Ishikawa (cell line): ENCODE results near the gene EPS8L3.

Experiments used
- CEBPB ChIP-seq: IDR thresholded peaks from 2 replicates; pipeline ENCODE4 v1.6.1; 2012
- CREB1 ChIP-seq: IDR thresholded peaks from 2 replicates; pipeline ENCODE4 v1.6.1; 2012; ENCODE audit warnings: low read depth
- EGR1 ChIP-seq: IDR thresholded peaks from 2 replicates; pipeline ENCODE4 v1.6.1; 2012
- EP300 ChIP-seq: IDR thresholded peaks from 2 replicates; pipeline ENCODE4 v1.6.1; 2012; ENCODE audit warnings: borderline replicate concordance
- FOXM1 ChIP-seq: IDR thresholded peaks from 2 replicates; pipeline ENCODE4 v1.6.1; 2012; ENCODE audit warnings: low read depth, borderline replicate concordance
- NFIC ChIP-seq: IDR thresholded peaks from 2 replicates; pipeline ENCODE4 v1.6.1; 2012
- RAD21 ChIP-seq: IDR thresholded peaks from 2 replicates; pipeline ENCODE4 v1.6.1; 2012; ENCODE audit warnings: low read depth
- TAF1 ChIP-seq: IDR thresholded peaks from 2 replicates; pipeline ENCODE4 v1.6.1; 2012; ENCODE audit warnings: low read depth, mild to moderate bottlenecking
- TCF12 ChIP-seq: IDR thresholded peaks from 2 replicates; pipeline ENCODE4 v1.6.1; 2012; ENCODE audit warnings: low read depth
- TEAD4 ChIP-seq: IDR thresholded peaks from 2 replicates; pipeline ENCODE4 v1.6.1; 2012
- YY1 ChIP-seq: IDR thresholded peaks from 2 replicates; pipeline ENCODE4 v1.6.1; 2012; ENCODE audit warnings: low read depth
- ZBTB7A ChIP-seq: IDR thresholded peaks from 2 replicates; pipeline ENCODE4 v1.6.1; 2012; ENCODE audit warnings: low read depth
- TF ChIP-seq, protein P1 (sequence below): IDR thresholded peaks from 2 replicates; pipeline ENCODE4 v1.6.1; 2012
- TF ChIP-seq, protein P2 (sequence below): IDR thresholded peaks from 2 replicates; pipeline ENCODE4 v1.6.1; 2012; ENCODE audit warnings: low read depth, mild to moderate bottlenecking
- TF ChIP-seq, protein P3 (sequence below): IDR thresholded peaks from 2 replicates; pipeline ENCODE4 v1.6.1; 2012

EPS8L3 gene

DNA sequence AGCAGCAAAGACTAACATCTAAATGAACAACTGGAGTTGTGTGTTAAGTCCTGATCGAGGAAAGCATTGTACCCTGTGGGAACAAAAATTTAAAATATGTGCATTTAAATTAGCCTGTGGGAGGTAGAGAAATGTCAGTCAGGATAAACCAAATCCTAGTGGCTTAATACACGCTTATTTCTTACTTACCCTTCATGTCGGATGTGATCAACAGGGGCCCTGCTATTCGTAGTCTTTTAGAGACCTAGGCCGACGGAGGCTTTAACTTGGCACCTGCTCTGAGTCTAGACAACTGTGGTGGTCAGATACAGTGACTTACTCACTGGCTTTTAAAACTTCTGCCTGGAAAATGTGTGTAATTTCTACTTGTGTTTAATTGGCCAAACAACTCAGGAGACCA lies 33.1 kb downstream of the EPS8L3 start:
- TF ChIP-seq ZBTB7A (no peak), FOXM1 (no peak)

DNA sequence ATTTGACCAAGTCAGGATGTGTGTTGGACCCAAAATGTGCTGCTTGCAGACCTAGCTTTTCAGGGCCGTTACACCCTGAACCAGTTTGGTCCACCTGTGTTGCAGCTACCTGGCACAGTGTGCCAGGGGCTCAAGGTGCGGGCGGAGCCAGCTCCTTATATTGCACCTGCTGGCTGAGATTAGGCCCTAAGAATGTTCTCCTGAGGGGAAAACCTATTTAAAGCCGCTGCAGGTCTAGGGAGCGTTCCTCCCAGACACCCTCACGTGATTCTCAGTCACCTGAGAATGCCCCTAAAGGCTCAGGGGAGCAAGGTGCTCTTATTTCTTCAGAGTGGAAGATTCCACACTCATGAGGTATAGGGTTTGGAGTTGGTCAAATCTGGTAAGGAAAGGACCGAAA lies 34.9 kb downstream of the EPS8L3 start:
- TF ChIP-seq CEBPB: no peak
- TF ChIP-seq, protein P1, sequence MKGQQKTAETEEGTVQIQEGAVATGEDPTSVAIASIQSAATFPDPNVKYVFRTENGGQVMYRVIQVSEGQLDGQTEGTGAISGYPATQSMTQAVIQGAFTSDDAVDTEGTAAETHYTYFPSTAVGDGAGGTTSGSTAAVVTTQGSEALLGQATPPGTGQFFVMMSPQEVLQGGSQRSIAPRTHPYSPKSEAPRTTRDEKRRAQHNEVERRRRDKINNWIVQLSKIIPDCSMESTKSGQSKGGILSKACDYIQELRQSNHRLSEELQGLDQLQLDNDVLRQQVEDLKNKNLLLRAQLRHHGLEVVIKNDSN: peak; percentile 74

DNA sequence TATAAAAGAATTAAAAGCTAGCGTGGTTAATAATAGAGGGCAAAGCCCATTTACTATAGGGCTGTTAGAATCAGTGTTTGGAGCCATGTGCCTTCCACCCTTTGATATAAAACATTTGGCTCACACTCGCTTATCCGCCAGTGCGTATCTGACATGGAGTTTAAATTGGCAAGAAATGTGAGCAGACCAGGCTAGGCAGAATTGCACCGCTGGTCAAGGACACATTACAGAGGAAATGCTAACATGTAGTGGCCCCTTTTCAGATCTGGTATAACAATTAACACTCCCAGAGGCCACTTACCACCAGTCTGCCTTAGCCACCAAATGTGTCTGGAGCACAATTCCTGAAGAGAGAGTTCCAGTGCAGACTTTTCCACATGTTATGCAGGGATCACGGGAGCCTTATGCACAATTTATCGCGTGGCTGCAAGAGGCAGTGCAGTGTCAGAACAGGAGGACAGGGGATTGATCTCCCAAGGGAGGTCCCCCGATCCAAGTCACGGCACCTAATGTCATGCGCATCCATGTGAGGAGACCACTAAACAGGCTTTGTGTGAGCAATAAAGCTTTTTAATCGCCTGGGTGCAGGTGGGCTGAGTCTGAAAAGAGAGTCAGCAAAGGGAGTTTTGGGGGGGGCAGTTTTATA lies 36.9 kb downstream of the EPS8L3 start:
- TF ChIP-seq ZBTB7A (no peak), TCF12 (no peak), NFIC (no peak), RAD21 (no peak), FOXM1 (no peak), YY1 (no peak), EP300 (no peak), EGR1 (no peak), CREB1 (no peak)
- TF ChIP-seq, protein P2, sequence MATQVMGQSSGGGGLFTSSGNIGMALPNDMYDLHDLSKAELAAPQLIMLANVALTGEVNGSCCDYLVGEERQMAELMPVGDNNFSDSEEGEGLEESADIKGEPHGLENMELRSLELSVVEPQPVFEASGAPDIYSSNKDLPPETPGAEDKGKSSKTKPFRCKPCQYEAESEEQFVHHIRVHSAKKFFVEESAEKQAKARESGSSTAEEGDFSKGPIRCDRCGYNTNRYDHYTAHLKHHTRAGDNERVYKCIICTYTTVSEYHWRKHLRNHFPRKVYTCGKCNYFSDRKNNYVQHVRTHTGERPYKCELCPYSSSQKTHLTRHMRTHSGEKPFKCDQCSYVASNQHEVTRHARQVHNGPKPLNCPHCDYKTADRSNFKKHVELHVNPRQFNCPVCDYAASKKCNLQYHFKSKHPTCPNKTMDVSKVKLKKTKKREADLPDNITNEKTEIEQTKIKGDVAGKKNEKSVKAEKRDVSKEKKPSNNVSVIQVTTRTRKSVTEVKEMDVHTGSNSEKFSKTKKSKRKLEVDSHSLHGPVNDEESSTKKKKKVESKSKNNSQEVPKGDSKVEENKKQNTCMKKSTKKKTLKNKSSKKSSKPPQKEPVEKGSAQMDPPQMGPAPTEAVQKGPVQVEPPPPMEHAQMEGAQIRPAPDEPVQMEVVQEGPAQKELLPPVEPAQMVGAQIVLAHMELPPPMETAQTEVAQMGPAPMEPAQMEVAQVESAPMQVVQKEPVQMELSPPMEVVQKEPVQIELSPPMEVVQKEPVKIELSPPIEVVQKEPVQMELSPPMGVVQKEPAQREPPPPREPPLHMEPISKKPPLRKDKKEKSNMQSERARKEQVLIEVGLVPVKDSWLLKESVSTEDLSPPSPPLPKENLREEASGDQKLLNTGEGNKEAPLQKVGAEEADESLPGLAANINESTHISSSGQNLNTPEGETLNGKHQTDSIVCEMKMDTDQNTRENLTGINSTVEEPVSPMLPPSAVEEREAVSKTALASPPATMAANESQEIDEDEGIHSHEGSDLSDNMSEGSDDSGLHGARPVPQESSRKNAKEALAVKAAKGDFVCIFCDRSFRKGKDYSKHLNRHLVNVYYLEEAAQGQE: no peak
- TF ChIP-seq, protein P1: no peak

DNA sequence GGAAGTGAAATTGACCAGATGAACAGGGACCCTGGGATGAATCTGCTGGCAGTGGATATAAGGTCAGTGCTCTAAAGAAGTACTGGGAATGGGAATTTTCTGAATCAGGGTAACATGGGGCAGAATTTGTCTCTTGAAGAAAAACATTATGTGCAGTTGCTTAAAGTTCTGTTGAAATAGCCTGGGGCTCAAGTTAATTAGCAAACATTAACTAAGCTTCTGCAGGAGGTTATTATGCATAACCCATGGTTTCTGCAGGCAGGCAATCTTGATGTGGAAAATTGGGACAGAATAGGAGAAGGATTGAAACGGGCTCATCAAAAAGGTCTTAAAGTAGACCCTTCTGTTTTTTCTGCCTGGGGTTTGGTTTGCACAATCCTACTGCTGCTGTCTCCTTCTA lies 37.7 kb downstream of the EPS8L3 start:
- no peak for TF ChIP-seq TCF12
- no peak for TF ChIP-seq RAD21
- TF ChIP-seq, protein P2: no peak
- TF ChIP-seq, protein P1: no peak
- TF ChIP-seq NFIC: no peak
- TF ChIP-seq TAF1: no peak
- TF ChIP-seq CEBPB: no peak

DNA sequence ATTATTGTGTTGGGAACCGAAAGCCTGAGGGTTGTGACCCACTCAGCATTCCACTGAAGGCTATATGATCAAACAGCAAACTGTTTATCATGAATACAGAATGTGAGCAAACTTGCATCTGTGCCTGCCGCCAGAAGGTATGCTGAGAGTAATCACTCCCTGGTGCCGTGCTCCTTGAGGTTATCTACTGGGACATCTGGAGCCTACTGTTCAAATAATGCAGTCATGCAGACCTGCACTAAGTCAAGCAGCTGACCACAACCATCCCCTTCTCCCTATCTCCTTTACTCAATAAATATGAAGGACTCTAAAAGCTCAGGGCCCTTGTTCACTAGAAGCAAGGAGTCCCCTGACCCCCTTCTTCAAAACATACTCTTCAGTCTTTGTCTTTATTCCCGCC lies 38.2 kb downstream of the EPS8L3 start:
- TF ChIP-seq RAD21 (no peak), TAF1 (no peak)
- TF ChIP-seq, protein P2: no peak

DNA sequence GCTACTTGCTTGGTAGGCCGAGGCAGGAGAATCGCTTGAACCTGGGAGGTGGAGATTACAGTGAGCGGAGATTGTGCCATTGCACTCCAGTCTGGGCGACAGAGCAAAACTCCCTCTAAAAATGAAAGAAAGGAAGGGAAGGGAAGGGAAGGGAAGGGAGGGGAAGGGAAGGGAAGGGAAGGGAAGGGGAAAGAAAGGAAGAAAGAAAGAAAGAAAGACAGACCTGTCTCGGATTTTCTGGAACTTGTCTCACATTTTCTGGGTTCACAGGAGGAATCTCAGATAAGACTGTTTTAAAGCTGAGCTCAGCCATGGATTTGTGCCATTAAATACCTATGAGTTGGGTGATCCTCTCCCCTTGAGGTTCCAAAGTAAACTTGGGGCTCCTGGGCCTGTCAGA lies 38.8 kb downstream of the EPS8L3 start:
- TF ChIP-seq TCF12 (no peak), CEBPB (no peak), NFIC (no peak), FOXM1 (no peak), YY1 (no peak), ZBTB7A (no peak), TEAD4 (no peak), TAF1 (no peak), CREB1 (no peak), RAD21 (no peak), EP300 (no peak), EGR1 (no peak)
- TF ChIP-seq, protein P1: no peak
- TF ChIP-seq, protein P3, sequence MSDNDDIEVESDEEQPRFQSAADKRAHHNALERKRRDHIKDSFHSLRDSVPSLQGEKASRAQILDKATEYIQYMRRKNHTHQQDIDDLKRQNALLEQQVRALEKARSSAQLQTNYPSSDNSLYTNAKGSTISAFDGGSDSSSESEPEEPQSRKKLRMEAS: no peak
- TF ChIP-seq, protein P2: no peak
